HS-5 (cell line): ENCODE results near the gene INSIG2.

Experiments used
- DNase-seq: peaks from one replicate; pipeline ENCODE4 v3.0.0-alpha.2; 2012; ENCODE audit warnings: low read depth

Gene INSIG2

GRCh38 chr2:118130385-118130784 lies 42.1 kb downstream of the INSIG2 start:
- DNase-seq, result no peak

- no peak for DNase-seq
Measured at GRCh38 chr2:118131771-118132170, 43.5 kb downstream of the INSIG2 start.

- DNase-seq, result no peak
Measured at GRCh38 chr2:118133916-118134315, 45.6 kb downstream of the INSIG2 start.

GRCh38 chr2:118134650-118135049 lies 46.4 kb downstream of the INSIG2 start:
- no peak for DNase-seq

GRCh38 chr2:118145207-118145606 lies 56.9 kb downstream of the INSIG2 start:
- DNase-seq, result no peak

- DNase-seq, result no peak
Measured at GRCh38 chr2:118145806-118146205, 57.5 kb downstream of the INSIG2 start.

GRCh38 chr2:118146315-118147283 lies 58.3 kb downstream of the INSIG2 start:
- no peak for DNase-seq

GRCh38 chr2:118148133-118148532 lies 59.9 kb downstream of the INSIG2 start:
- no peak for DNase-seq

- DNase-seq, result no peak
Measured at GRCh38 chr2:118148809-118149208, 60.5 kb downstream of the INSIG2 start.

- no peak for DNase-seq
Measured at GRCh38 chr2:118150294-118150693, 62.0 kb downstream of the INSIG2 start.

GRCh38 chr2:118151831-118152230 lies 63.6 kb downstream of the INSIG2 start:
- no peak for DNase-seq

GRCh38 chr2:118153433-118153832 lies 65.2 kb downstream of the INSIG2 start:
- DNase-seq, result no peak

GRCh38 chr2:118154176-118154575 lies 65.9 kb downstream of the INSIG2 start:
- DNase-seq, result no peak
